Measurements from ENCODE around the gene SMIM29. TPM values are rescaled to one million over a fixed set of nuclear protein-coding genes. Genes with fewer than 3 reads are reported as not detected.

SMIM29 gene
- polyA plus RNA-seq, 10 donors: 7.0 to 9.8 (median 7.8) TPM

DNA sequence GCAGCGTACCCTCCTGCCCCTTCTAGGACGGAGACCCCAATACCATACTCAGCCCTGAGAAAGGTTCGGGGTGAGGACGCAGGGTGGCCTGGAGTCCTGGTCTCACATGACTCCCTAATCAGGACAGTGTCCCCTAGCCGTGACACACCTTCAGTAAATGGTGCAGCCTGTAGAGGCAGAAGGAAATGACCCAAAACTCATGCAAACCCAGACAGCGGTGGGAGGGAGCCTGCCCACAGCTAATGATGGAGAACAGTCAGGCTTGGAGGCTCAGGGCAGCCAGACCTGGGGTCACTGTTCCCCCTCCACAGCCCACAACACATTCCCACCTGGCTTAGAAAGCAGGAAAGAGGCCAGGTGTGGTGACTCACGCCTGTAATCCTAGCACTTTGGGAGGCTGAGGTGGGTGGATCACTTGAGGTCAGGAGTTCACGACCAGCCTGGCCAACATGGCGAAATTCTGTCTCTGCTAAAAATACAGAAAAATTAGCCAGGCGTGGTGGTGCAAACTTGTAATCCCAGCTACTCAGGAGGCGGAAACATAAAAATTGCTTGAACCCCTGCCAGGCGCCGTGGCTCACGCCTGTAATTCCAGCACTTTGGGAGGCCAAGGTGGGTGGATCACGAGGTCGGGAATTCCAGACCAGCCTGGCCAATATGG lies 20.9 kb downstream of the SMIM29 start:
- DNase-seq: no peak

DNA sequence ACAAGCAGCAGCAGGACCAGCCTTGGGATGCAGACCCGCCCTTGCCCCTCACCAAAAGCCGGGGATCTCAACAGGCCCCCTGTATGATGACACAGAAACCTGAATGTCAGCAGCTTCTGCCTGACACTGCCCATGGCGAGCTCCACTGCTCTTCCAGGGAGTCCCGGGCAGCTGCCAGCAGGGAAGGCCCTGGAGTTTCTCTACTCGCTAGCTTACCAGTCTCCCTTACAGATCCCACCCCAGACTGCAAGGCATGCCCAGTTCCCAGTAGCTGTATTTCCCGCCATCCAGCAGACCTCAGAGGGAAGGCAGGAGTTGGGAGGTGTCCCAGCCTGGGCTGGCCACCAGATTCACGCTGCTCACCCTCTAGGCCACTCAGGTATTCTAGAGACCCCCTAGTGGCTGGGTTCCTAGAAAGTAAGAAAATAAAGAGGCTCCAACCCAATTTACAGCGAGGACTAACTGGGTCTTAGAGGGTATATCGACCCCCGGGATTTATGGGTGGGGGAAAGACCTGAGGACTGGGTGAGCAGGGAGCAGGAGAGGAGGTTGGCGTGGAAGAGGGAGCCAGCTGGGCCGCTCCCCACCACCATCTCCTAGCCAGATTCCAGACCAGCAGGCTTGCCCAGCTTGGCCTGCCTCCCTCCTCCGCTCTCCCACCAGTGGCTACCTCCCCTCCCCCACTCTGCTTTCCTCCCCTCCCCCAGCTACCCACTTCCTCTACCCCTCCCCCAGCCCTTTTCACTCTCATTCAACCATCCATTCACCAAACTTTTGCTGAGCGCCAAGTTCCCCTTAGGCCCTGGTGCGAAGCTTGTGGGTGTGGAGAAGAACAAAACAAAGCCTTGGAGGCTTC lies 21.8 kb downstream of the SMIM29 start:
- no peak for DNase-seq

DNA sequence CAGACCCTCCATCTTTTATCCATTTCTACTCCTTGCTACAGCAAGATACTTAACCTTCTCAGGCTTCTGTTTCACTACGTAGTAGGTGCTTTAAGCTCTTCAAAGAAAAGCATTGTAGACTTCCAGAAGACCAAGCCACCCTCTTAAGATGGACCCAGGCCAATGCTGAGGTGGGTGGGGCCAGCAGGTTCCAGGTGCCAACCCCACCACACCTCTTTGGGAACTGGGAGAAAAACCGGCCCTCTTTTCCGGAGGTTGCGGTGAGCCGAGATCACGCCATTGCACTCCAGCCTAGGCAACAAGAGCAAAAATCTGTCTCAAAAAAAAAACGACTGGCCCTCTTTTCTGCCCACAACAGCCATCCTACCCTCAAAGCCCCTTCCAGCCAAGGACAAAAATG lies 22.7 kb downstream of the SMIM29 start:
- DNase-seq: no peak

DNA sequence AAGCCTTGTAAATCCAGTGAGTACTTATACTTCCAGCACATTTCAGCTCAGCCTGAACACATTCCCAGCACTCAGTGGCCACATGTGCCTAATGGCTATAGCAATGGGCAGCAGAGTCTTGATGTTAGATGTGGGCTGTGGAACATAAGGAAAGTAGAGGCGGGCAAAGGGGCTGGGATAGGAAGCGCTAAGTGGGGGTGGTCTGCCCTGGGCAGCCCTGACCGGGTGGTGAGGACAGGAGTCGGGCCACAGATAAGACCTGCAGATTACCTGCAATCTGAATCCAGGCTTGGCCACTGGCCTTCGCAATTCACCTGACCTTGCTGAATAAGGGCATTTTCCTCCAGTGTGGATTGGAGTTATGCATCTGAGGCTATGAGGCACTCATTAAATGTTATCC lies 23.3 kb downstream of the SMIM29 start:
- no peak for DNase-seq

DNA sequence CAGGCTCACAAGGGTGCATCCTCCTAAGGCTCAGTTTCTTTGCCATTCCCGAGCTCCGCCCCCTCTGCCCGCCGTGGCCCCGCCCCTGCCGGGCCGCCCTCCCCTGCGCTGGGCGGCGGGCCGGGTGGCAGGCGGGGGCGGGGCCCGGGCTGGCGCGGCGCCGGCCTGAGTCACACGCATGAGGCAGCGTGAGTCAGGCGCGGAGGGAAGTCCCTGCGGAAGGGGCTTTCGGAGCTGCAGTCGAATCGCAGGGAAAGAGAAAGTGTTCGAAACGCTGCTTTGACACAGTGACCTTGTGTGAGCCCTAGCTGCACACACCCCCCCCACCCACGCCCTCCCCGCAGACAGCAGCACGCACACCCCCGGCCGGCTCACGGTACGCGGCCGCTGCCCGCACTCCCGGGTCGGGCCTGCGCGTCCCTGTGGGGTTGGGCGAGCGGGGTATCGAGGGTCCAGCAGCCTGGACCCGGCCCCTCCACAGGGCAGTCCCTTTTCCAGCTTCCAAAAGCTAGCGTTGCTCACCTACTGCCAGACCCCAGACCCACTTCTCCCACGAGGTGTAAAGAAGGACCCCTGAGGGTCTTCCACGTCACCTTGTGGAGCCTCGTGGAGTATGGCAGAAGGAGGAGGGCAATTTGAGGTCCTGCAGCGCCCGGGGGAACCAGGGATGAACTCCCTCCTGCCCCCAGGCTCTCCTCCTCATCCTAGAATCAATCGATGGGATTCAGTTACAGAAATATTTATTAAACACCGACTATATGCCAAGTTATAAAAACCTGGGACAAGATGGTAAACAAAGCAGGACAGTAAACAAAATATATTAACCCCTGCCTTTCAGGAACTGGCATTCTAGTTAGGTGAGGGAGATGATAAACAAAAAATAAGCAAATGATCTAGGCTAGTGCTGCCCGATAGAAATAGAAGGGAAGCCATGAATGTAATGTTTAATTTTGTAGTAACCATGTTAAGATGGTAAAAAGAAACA lies 24.6 kb downstream of the SMIM29 start:
- DNase-seq: peak; percentile 90 to 93 (median 92)

DNA sequence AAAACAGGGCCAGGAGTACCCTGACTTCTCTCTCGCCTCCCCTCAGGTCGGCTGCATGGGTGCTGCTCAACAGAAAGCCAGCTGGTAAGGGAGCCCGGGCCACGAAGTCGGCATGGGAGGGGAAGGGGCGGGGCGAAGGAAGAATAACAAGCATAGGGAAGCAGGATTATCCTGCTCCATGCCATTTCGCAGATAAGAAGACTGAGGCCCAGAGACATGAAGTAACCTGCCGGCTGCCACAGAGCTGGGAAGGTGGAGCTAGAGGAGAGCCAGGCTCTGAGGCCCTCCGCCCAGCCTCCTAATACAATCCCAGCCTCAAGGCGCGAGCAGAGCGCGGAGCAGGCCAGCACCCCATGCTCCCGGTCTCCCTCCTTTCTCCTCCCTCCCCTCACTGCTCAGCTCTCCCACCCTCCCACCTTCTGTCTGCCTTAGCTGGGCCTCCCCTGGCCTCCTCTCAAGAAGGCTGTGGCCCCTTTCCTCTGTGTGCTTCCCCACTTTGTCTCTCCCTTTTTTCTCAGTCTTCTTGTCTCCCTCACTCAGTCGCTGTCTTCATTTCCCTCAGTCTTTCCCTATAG lies 25.3 kb downstream of the SMIM29 start:
- peak in 1 of 3 donors; percentile 21 for DNase-seq

DNA sequence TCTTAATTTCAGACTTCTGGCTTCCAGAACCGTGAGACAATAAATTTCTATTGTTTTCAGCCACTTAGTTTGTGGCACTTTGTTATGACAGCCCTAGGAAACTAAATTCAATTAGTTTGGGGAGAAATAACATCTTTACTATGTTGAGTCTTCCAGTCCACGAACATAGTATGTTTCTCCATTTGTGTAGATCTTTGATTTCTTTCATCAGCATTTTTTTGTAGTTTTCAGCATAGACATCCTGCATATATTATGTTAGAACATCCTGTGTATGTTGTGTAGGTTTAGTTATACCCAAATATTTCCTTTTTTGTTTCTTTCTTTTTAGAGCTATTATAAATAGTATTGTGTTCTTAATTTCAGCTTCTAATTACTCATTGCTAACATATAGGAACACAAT lies 30.1 kb downstream of the SMIM29 start:
- DNase-seq: no peak

DNA sequence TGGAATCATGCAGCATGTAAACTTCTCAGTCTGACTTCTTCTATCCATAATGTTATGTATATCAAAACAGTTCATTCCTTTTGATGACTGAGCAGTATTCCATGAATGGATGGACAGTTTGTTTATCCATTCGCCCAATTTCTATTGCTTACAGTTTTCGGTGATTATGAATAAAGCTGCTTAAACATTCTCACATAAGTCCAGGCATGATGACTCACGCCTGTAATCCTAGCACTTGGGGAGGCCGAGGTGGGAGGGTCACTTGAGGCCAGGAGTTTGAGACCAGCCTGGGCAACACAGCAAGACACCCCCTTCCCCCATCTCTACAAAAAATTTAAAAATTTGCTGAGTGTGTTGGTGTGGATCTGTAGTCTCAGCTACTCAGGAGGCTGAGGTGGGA lies 35.0 kb downstream of the SMIM29 start:
- DNase-seq: no peak

DNA sequence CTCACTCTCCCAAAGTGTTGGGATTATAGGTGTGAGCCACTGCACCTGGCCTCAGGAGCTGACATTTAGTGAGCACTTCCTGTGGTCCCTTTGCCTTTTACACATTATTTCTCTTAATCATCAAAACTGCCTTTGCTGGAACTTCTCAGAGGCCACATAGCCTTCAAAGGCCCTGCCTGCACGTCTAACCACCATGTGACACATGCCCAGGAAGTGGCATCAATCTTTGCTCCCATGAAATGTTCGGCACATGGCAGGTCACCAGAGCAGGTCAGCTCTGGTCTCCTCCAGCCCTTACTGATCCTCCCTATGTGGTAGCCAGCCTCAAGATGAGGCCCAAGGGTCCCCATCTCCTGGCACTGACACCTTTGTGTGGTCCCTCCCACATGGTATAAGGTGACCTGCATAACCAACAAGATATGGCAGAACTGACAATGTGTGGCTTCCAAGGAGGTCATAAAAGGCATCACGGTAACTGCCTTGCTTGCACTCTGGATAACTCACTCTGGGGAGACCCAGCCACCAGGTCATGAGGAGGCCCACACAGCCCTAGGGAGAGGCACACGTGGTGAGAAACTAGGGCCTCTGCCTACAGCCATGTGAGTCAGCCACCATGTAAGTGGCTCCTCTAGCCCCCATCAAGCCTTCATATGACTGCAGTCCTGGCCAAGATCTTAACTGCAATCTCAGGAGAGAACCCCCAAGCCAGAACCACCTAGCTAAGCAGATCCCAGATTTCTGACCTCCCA lies 40.9 kb downstream of the SMIM29 start:
- no peak for DNase-seq

DNA sequence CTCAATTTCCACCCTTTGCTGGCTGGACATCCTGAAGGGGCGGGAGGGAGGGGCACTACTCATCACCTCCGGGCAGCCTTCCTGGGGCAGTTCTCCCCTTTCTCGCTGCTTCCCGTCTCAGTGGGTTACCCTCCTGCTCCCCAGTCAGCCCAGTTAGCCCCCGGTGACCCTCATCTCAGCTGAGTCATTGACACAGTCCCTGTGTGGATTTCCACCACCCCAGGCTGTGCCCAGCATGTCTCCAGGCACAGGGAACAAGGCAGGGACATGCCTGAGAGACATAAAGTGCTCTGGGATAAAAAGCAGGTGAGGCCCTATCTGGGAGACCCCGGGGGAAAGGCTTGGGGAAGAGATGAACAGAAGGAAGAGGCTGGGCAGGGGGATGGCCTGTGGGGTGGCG lies 42.1 kb downstream of the SMIM29 start:
- no peak for DNase-seq

DNA sequence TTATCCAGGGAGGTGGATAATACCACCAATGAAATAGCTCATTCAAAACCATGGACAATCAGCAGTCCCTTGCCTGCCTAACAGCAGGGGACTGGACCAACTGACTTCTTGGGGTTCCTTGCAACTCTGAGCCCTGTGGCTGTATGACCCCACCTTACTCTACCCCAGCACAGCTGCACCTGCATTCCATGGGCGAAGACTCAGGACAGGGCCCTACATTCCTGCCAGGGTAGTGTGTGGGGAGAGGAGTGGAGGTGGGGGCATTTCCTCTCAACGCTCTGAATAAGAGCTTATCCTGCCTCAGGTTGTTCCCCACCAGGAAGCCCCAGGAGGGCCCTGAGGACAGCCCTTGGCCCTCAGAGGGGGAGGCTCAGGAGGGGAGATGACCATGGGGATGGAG lies 42.9 kb downstream of the SMIM29 start:
- DNase-seq: no peak

DNA sequence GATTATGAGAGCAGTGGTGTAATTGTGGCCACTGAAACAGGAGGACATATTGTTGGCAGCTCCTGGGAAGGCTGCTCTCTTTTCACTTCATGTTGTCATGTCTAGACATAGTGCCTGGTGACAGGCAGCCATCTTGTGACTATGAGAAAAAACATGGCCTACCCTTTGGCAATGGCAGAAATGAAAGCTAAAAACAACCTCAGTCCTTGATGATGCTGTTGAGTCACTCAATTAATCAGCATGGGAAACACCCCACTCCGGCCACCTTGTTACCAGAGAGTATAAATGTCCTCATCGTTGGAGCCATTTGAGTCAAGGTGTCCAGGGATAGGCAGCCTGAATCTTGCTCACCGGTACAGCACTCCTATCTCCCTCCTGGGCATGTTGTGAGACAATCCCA lies 43.3 kb downstream of the SMIM29 start:
- DNase-seq: no peak

DNA sequence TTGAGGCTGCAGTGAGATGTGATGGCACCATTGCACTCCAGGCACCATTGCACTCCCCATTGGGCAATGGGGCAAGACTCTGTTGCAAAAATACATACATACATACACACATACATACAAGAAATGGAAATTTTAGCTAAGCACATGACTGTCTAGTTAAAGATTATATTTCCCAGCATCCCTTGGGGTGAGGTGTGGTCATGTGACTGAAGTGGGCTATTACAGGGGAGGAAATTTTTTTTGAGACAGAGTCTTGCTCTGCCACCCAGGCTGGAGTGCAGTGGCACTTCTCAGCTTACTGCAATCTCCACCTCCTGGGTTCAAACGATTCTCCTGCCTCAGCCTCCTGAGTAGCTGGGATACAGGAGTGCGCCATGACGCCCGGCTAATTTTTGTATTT lies 44.1 kb downstream of the SMIM29 start:
- DNase-seq: no peak

DNA sequence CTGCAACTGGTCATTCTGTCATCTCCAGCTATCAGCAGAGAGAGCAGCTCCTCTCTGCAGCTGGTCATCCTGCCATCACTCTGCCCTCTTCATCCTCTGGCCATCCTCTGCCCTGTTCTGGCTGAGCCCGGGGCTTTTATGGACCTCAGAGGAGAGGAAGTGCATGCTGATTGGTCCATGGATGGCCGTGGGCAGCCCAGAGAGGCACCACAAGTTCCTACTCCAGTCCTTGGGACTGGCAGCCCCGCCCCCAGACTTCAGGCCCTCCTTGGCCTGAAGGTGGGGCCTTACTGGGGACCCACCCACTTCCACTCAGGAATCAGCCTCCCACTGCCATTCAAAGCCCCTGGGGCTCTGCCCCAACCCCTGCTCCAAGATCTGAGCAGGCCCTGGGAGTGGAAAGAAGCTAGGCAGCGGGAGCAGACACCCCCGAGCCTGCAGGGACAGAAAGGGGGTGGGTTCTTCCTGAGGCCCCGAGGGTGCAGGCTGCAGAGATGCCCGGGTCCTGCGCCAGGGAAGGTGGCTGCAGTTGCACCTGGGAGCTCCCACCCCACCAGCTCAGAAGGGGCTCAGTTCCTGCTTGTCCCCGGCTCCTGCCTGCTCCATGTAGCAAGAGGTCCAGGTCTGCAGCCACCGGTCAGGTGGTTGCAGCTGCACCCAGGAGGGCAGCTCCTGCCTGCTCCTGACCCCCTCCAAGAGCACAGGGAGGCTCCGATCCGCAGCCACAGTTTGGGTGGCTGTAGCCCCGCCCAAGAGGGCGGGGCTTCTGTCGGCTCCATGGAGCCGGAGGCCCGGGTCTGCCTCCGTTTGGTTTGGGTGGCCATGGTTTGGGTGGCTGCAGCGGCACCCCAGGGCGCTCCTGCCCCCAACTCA lies 46.2 kb downstream of the SMIM29 start:
- no peak for DNase-seq

DNA sequence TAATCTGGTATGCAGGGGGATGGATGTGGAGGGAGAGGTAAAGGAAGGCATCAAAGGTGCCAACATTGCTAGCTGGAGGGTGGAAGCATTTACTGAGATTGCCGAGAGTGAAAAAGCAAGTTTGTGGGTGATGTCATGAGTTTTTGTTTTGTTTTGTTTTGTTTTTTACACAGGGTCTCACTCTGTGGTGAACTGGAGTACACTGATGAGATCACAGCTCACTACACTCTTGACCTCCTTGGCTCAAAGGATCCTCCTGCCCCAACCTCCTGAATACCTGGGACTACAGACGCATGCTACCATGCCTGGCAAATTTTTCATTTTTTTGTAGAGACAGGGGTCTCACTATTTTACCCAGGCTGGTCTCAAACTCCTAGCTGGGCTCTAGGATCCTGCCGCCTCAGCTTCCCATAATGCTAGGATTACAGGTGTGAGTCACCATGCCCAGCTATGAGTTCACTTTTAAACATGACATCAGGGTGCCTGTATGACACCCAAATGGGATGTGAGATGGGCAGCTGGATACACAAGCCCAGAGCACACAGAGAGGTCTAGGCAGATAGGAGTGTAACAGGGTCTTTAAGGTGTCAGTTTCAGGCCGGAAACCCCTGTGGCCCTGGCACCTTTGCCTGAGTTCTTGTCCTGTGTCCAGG lies 47.2 kb downstream of the SMIM29 start:
- no peak for DNase-seq

DNA sequence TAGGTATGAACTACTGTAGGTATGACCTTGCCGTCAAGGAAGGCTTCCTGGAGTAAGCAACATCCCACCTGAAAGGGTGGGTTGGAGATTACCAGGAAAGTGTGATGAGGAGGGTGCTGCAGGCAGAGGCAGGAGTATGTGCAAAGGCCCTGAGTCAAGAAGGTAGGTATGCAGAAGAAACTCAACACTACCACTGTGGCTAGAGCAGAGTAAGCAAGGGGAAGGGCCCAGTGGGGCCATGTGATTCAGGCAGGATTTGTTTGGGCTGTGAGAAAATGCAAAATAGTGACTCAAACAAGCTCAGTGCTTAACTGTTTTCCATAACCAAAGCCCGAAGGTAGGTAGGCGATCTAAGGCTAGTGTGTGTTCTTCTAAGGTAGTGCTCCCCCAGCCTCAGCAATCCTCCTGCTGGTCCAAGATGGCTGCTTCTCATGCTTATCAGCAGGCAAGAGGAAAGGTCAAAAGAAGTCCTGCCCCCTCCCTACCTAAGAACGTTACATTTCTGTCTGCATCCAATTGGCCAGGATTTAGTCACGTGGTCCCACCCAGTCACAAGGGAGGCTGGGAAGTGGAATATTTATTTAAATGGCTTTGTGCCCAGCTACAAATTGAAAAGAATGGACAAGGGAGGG lies 48.4 kb downstream of the SMIM29 start:
- no peak for DNase-seq

DNA sequence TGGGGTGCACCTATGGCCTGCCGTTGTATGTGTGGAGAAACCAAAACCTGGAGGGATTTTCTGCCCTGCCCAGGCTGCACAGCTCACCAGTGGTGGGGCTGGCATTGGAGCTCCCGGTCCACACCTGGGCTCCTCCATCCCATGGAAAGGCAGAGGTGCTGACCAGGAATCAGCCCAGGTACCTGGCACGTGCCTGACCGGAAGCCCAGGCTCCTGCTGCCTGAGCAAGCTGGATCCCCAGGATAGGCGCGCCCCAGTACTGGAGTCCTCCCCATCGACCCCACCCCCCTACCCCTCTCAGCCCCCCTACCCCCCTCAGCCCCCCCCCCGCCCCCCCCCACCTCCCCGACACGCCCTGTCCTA lies 52.0 kb downstream of the SMIM29 start:
- DNase-seq: no peak

Measured in muscle of back (tissue), 11 donors.